Regular cardiac myocyte (primary cell): Measurements from ENCODE around the gene HSD17B2. TPM values are rescaled to one million over a fixed set of nuclear protein-coding genes. Genes with fewer than 3 reads are reported as not detected.

Source experiments
- total RNA-seq: library from RNA; depleted of rRNA; stranded (reverse); fragments of >200 nt; gene quantifications from 2 replicates; pipeline ENCODE4 v1.2.3, GENCODE V29; 2014

HSD17B2 gene
- total RNA-seq = 0.38 and 0.85 TPM in 2 replicates

GRCh38 chr16:82034981-82035612 is at the start of gene HSD17B2:
Gene HSD17B2 (plus strand): TSS chr16:82035253. CDS start chr16:82035425, 172 bp downstream.

GRCh38 chr16:82011199-82011641 is 23.8 kb upstream of the HSD17B2 start, which contains the start of gene SDR42E1:
Gene SDR42E1 (minus strand): TSS chr16:82011470. CDS start chr16:82000858, 10,612 bp downstream.

Other genes with a start within 250 kb of the HSD17B2 start
- gene SDR42E1, start 23.8 kb upstream of the HSD17B2 start, total RNA-seq = under 0.01 and 0.19 TPM in 2 replicates
- 23.1 and 41.2 TPM in 2 replicates for gene MPHOSPH6, start 135.0 kb downstream of the HSD17B2 start, total RNA-seq